Skeletal muscle cell (primary cell): Measurements from ENCODE around the gene MRPL44.
"Not testable (repeated sequence)": the region's sequence is repeated elsewhere in the genome, so short reads cannot be mapped to it uniquely, and the experiment has no call there.

Experiments
- DNase-seq: peaks from one replicate; pipeline ENCODE4 v3.0.0-alpha.2; 2010; ENCODE audit warnings: low read depth
- H3K4me3 ChIP-seq: 2 replicates; pipeline ENCODE4 v1.5.1; 2011; ENCODE audit warnings: low read depth, mild to moderate bottlenecking, control low read depth, low read length, moderate library complexity

The MRPL44 gene

DNA sequence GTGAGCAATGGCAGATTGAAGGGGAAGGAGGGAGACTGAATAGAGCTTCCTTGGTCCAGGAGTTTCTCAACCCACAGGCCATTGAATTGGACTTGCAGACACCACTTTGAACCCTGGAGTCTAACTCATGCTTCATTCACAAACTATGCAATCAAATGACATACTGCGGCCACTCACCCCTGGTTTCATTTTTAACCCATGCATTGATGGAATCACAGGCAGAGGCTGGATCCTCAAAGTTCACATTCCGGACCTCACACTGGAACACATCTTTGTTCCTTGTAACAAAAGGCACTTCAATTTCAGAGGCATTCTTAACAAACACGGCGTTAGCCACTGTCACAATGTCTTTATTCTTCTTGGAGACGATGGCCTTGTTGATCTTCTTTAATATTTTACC lies 40.7 kb downstream of the MRPL44 start:
- no peak for DNase-seq
- no peak overlapping the region for H3K4me3 ChIP-seq

DNA sequence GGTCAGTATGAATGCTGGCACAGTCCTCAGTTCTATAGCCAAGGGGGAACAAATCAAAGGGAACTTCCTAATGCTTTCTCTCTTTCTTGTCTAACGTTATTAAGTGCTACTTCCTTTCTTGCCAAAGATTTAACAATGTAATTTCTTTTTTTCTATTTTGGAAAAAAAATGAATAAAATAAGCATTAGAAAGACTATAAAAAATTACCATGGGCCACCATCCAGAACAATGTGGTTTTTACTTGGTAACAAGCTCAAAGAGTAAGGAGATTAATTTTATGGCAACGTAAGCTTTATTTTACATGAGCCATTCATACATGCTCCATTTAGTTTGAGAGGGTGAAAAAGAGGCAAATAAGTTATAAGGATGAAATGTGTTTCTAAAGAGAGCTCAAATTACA lies 41.7 kb downstream of the MRPL44 start:
- DNase-seq, result no peak
- no peak overlapping the region for H3K4me3 ChIP-seq

GRCh38 chr2:223999862-224000261 lies 42.6 kb downstream of the MRPL44 start:
- no peak for DNase-seq

DNA sequence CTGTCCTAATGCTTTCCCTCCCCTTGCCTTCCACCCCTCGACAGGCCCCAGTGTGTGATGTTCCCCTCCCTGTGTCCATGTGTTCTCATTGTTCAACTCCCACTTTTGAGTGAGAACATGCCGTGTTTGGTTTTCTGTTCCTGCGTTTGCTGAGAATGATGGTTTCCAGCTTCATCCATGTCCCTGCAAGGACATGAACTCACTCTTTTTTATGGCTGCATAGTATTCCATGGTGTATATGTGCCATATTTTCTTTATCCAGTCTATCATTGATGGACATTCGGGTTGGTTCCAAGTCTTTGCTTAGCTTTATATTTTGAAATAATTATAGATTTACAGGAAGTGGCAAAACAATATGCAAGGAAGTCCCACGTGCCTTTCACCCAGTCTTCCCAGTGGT lies 43.4 kb downstream of the MRPL44 start:
- DNase-seq, H3K4me3 ChIP-seq: not testable (repeated sequence)

More at GRCh38 chr2:223999862-224000261, 42.6 kb downstream of the MRPL44 start:
- no peak overlapping the region for H3K4me3 ChIP-seq

GRCh38 chr2:224004105-224004695 lies 46.9 kb downstream of the MRPL44 start:
- no peak overlapping the region for H3K4me3 ChIP-seq
- no peak for DNase-seq

DNA sequence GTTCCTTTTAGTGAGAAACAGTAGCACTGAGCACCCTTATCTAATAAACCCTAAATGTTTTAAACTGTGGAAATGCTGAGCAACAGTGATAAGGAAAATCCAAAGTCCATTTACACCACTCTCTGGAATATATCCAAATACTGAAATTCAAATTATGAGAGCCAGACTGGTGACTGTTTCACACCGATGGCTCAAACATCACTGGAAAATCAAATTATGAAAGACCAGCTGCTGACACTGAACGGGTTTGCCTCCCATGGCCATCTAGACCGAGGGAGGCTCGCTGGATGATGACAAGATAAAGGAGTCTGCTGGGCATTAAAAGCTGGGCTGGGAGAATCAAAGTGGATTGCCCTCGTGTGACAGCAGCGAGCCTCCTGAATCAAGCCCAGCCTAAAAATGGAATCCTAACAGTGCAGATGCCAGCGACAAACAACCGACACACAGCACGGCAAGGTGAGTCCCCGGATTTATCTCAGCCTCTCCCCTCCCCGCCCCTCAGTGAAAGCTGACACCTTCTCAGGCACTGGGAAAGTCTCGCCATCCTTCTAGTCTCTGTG lies 51.5 kb downstream of the MRPL44 start:
- DNase-seq, result no peak
- no peak overlapping the region for H3K4me3 ChIP-seq

- no peak overlapping the region for H3K4me3 ChIP-seq
- no peak for DNase-seq
Observed at GRCh38 chr2:224009605-224010315, 52.5 kb downstream of the MRPL44 start.

- DNase-seq, result no peak
- H3K4me3 ChIP-seq, result no peak overlapping the region
Observed at GRCh38 chr2:224011837-224012236, 54.6 kb downstream of the MRPL44 start.

- no peak for DNase-seq
- no peak overlapping the region for H3K4me3 ChIP-seq
Observed at GRCh38 chr2:224014336-224014735, 57.1 kb downstream of the MRPL44 start.

GRCh38 chr2:224016963-224017362 lies 59.7 kb downstream of the MRPL44 start:
- H3K4me3 ChIP-seq, result no peak overlapping the region
- DNase-seq, result no peak
